ENCODE data around the gene TENM4. TPM values are rescaled to one million over a fixed set of nuclear protein-coding genes. Genes with fewer than 3 reads are reported as not detected.

The TENM4 gene
- total RNA-seq, 2 experiments from 2014 or later: not detected

DNA sequence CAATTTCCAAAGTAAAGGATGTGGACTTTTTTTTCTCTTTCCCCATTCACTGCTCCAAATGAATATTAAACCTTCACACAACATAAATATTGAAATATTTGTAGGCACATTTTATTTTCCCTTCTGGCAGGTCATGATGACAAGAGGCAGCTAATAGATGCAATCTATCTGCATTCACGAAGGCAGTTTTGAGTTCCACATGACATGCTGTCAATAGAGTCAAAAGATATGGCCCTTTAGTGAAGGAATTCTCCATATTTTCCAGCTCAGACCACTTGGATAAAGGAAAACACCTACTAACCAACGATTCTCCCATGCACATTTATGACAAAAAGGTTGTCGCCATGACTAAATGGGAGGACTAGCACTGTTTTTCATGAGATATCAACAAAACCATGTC is 37.9 kb downstream of the TENM4 start:
- POLR2A ChIA-PET: no interaction called here

DNA sequence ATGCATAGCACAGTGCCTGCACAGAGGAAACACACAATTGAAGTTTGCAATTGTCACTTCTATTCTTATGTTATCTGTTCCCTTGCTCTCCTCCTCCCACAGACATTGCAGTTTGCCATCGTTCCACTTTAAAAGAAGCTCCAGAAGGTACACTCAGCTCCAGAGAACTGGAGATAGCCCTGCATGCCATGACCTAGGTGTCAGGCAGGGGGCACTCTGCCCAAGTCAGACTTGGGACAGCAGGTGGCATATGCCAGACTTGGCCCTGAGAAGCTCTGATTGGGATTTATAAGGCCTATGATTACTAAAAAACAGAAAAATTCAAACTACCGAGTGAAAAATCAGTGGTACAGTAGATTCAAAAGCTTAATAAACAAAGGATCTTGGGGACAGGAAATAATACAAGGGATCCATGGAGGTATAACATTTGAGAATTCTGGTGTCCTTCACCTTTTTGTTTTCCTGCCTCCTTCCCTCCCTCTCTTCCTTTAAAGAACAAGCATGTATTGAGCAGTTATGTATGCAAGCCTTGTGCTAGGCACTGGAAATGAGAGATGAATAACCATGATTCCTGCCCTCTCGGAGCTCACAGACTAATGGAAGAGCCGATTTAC is 40.0 kb downstream of the TENM4 start:
- TF ChIP-seq, protein P1, sequence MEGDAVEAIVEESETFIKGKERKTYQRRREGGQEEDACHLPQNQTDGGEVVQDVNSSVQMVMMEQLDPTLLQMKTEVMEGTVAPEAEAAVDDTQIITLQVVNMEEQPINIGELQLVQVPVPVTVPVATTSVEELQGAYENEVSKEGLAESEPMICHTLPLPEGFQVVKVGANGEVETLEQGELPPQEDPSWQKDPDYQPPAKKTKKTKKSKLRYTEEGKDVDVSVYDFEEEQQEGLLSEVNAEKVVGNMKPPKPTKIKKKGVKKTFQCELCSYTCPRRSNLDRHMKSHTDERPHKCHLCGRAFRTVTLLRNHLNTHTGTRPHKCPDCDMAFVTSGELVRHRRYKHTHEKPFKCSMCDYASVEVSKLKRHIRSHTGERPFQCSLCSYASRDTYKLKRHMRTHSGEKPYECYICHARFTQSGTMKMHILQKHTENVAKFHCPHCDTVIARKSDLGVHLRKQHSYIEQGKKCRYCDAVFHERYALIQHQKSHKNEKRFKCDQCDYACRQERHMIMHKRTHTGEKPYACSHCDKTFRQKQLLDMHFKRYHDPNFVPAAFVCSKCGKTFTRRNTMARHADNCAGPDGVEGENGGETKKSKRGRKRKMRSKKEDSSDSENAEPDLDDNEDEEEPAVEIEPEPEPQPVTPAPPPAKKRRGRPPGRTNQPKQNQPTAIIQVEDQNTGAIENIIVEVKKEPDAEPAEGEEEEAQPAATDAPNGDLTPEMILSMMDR (IDR thresholded peaks at IDR 0.05): peak; percentile 17
- no peaks in the 10 kb centered on the region for H3K4me1 Mint-ChIP-seq (ENCODE audit: low read depth)
- CTCF ChIA-PET: interaction anchor here (0.9 to 1.4 kb wide), 3 partner anchors 90 to 178 kb away, joined by 3 to 5 read pairs (median 3); no protein-coding TSS in a partner anchor
- DNase-seq (peak; percentile 15), ATAC-seq (no peak)
- no peak overlapping the region for H3K4me3 Mint-ChIP-seq
- H3K36me3 Mint-ChIP-seq (ENCODE audit: low read depth): no peaks in the 10 kb centered on the region
- no peak overlapping the region for H3K27ac Mint-ChIP-seq
- peaks cover 3% of the 10 kb centered on the region for H3K9me3 Mint-ChIP-seq
- peaks cover 2% of the 10 kb centered on the region for H3K27me3 Mint-ChIP-seq
- intact Hi-C loops (cut with micrococcal nuclease): no loop called here
- POLR2A ChIA-PET: no interaction called here

More for the DNA sequence above, 37.9 kb downstream of the TENM4 start:
- Mint-ChIP-seq H3K36me3 (ENCODE audit: low read depth) (no peaks in the 10 kb centered on the region), H3K9me3 (peaks cover 3% of the 10 kb centered on the region), H3K27me3 (peaks cover 2% of the 10 kb centered on the region), H3K4me3 (no peak overlapping the region), H3K4me1 (ENCODE audit: low read depth) (no peaks in the 10 kb centered on the region), H3K27ac (no peak overlapping the region)
- TF ChIP-seq, protein P1 (IDR thresholded peaks at IDR 0.05): no peak
- DNase-seq (no peak), ATAC-seq (no peak)
- CTCF ChIA-PET: no interaction called here
- intact Hi-C loops (cut with micrococcal nuclease): no loop called here

DNA sequence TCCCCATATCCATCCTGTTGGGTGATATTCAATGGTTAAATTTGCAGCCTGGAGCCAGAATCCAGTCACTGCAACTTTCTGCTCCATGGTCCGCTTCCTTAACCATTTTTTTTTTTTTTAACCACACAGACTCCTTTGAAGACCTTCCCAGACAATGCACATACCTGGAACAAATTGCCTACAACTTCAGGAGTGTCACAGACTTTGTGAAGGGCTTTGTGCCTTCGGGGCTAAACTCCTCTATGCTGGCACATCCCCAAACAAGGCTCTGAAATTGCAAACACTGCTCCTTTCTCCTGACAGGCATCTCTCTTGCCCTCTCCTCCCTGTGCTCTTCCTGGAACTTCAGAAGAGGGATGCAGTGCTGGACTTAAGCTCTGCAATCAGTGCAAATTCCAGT is 40.6 kb downstream of the TENM4 start:
- peaks cover 2% of the 10 kb centered on the region for H3K27me3 Mint-ChIP-seq
- H3K9me3 Mint-ChIP-seq: peaks cover 3% of the 10 kb centered on the region
- DNase-seq (no peak), ATAC-seq (no peak)
- ChIA-PET CTCF (interaction anchor here (0.9 to 1.4 kb wide), 3 partner anchors 91 to 178 kb away, joined by 3 to 5 read pairs (median 3); no protein-coding TSS in a partner anchor), POLR2A (no interaction called here)
- intact Hi-C loops (cut with micrococcal nuclease): no loop called here
- H3K4me3 Mint-ChIP-seq: no peak overlapping the region
- TF ChIP-seq, protein P1 (IDR thresholded peaks at IDR 0.05): no peak
- H3K4me1 Mint-ChIP-seq (ENCODE audit: low read depth): no peaks in the 10 kb centered on the region
- H3K36me3 Mint-ChIP-seq (ENCODE audit: low read depth): no peaks in the 10 kb centered on the region
- no peak overlapping the region for H3K27ac Mint-ChIP-seq

DNA sequence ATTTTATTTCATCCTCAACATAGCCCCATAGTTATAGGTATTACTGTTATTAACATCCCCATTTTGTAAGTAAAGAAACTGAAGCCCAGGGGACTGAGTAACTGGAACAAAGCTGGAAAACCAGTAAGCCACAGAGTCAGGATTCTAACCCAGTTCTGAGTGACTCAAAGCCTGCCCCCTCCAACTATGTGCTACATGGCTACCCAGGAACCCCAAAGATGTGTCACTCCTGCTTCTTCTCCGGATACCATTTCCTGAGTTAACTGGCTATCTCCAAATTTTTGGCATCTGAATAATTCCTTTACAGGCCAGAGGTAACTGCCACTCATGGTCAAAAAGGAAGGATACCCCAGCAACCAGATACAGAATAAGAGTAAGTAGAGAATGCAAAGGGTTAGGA is 43.6 kb downstream of the TENM4 start:
- POLR2A ChIA-PET: no interaction called here
- Mint-ChIP-seq H3K36me3 (ENCODE audit: low read depth) (no peaks in the 10 kb centered on the region), H3K4me3 (no peak overlapping the region), H3K4me1 (ENCODE audit: low read depth) (no peaks in the 10 kb centered on the region), H3K27ac (no peak overlapping the region), H3K9me3 (peaks cover 3% of the 10 kb centered on the region), H3K27me3 (no peaks in the 10 kb centered on the region)
- ATAC-seq (no peak), DNase-seq (no peak)
- CTCF ChIA-PET: no interaction called here
- intact Hi-C loops (cut with micrococcal nuclease): no loop called here
- TF ChIP-seq, protein P1 (IDR thresholded peaks at IDR 0.05): no peak

DNA sequence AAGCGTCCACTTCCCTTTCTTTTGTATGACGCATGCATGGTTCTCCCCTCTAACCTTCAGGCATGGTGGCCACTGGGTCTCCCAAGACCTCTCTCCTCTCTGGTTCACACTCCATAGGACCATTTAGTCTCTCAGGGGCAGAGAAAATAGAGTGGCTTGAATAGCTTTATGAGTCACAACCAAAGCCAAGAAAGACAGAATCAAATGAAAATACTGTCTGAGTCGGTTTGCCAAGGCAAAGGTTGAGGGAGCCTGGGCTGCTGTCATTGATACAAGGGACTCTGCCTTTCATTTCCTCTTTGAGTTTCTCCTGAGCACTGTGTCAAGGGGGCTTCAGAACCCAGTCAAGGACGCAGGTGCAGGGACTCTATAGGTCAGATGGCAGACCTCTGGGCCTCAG is 44.2 kb downstream of the TENM4 start:
- DNase-seq (no peak), ATAC-seq (no peak)
- Mint-ChIP-seq H3K27me3 (no peaks in the 10 kb centered on the region), H3K36me3 (ENCODE audit: low read depth) (no peaks in the 10 kb centered on the region), H3K9me3 (peaks cover 2% of the 10 kb centered on the region), H3K4me1 (ENCODE audit: low read depth) (no peaks in the 10 kb centered on the region), H3K4me3 (no peak overlapping the region), H3K27ac (no peak overlapping the region)
- POLR2A ChIA-PET: no interaction called here
- CTCF ChIA-PET: no interaction called here
- intact Hi-C loops (cut with micrococcal nuclease): no loop called here
- TF ChIP-seq, protein P1 (IDR thresholded peaks at IDR 0.05): no peak

Data from activated CD8-positive, alpha-beta T cell treated with anti-CD3 and anti-CD28 coated beads for 36 hours (primary cell).